HepG2 (cell line): ENCODE results near the gene LONP1. TPM values are rescaled to one million over a fixed set of nuclear protein-coding genes. Genes with fewer than 3 reads are reported as not detected.
A peak's percentile ranks its signal among the peaks of the same experiment; 100 is the strongest.

Experiments used
- AGO1 ChIP-seq: fragments of 200-400 bp; formaldehyde crosslinking; IDR thresholded peaks from 2 replicates; pipeline ENCODE4 v1.6.1; 2017; ENCODE audit warnings: mild to moderate bottlenecking, low read depth, low read length, moderate library complexity; ENCODE audit not compliant: poor library complexity, severe bottlenecking
- FOXP1 ChIP-seq, 2 experiments: fragments of 450-650 bp in 1 of 2; IDR thresholded peaks; 2 replicates each; pipeline ENCODE4 v1.6.1; 2017 to 2018; ENCODE audit warnings: antibody characterized with exemption in 1 of 2
- HNF1A ChIP-seq, 2 experiments: sonication (generic) in 1 of 2; formaldehyde crosslinking in 1 of 2; IDR thresholded peaks; 2 replicates each; pipeline versions ENCODE4 v1.4.0 to v1.6.1; 2016 to 2020; ENCODE audit warnings: borderline replicate concordance in 1 of 2, low read depth in 1 of 2, mild to moderate bottlenecking in 1 of 2, missing genetic modification reagents in 1 of 2
- MEF2D ChIP-seq: sonication (generic); formaldehyde crosslinking; IDR thresholded peaks from 2 replicates; pipeline ENCODE4 v1.5.1; 2020; ENCODE audit warnings: mild to moderate bottlenecking, missing genetic modification reagents
- MYC ChIP-seq: sonication (generic); formaldehyde crosslinking; IDR thresholded peaks from 2 replicates; pipeline ENCODE4 v1.9.0; 2021; ENCODE audit warnings: missing genetic modification reagents, borderline replicate concordance
- REPIN1 ChIP-seq: sonication (generic); formaldehyde crosslinking; IDR thresholded peaks from 2 replicates; pipeline ENCODE4 v1.8.0; 2022; ENCODE audit warnings: missing genetic modification reagents, low read depth, mild to moderate bottlenecking, borderline replicate concordance
- SNAPC5 ChIP-seq: sonication (generic); formaldehyde crosslinking; IDR thresholded peaks from 2 replicates; pipeline ENCODE4 v1.8.1; 2023; ENCODE audit warnings: mild to moderate bottlenecking, missing genetic modification reagents, borderline replicate concordance
- SRSF9 ChIP-seq: fragments of 200-400 bp; formaldehyde crosslinking; IDR thresholded peaks from 2 replicates; pipeline ENCODE4 v1.6.1; 2018; ENCODE audit warnings: borderline replicate concordance, mild to moderate bottlenecking, low read depth, low read length; ENCODE audit not compliant: insufficient read depth, poor library complexity, severe bottlenecking
- TFDP1 ChIP-seq: IDR thresholded peaks from 2 replicates; pipeline ENCODE4 v1.6.1; 2016; ENCODE audit warnings: missing compliant biosample characterization, missing genetic modification reagents, borderline replicate concordance
- ZBTB46 ChIP-seq: sonication (generic); formaldehyde crosslinking; IDR thresholded peaks from 2 replicates; pipeline ENCODE4 v1.4.0; 2020; ENCODE audit warnings: mild to moderate bottlenecking, missing genetic modification reagents, borderline replicate concordance
- ZHX1 ChIP-seq: sonication (generic); formaldehyde crosslinking; IDR thresholded peaks from 2 replicates; pipeline ENCODE4 v1.8.1; 2022; ENCODE audit warnings: low read depth, mild to moderate bottlenecking, missing genetic modification reagents
- ZNF205 ChIP-seq: IDR thresholded peaks from 2 replicates; pipeline ENCODE4 v1.6.1; 2018; ENCODE audit warnings: missing biosample characterization, missing genetic modification reagents
- ZNF576 ChIP-seq: sonication (generic); formaldehyde crosslinking; IDR thresholded peaks from 2 replicates; pipeline ENCODE4 v1.4.0; 2020; ENCODE audit warnings: mild to moderate bottlenecking, missing genetic modification reagents
- ZNF747 ChIP-seq: sonication (generic); formaldehyde crosslinking; IDR thresholded peaks from 2 replicates; pipeline ENCODE4 v1.8.1; 2023; ENCODE audit warnings: missing genetic modification reagents, mild to moderate bottlenecking, borderline replicate concordance
- polyA plus RNA-seq, 8 experiments: library from polyadenylated mRNA; depleted of rRNA in 3 of 8; stranded (reverse) in 7 of 8; unstranded in 1 of 8; fragments of >200 nt; fragmentation: Illumina TruSeq in 4 of 8; extraction: Trizol in 4 of 8; gene quantifications; 2 replicates each; pipeline versions ENCODE4 v1.2.1 to v1.2.3, GENCODE V29; 2011 to 2016; ENCODE audit warnings: low read depth in 4 of 8, missing spikeins in 1 of 8, mixed read lengths in 1 of 8; ENCODE audit not compliant: insufficient read depth in 1 of 8
- total RNA-seq, 5 experiments: library from RNA; depleted of rRNA; stranded (reverse); fragments of >200 nt; fragmentation: Illumina TruSeq; extraction: Trizol; gene quantifications; 2 replicates each; pipeline ENCODE4 v1.2.3, GENCODE V29; 2016; ENCODE audit warnings: low read depth in 1 of 5

LONP1 gene
- total and polyA plus RNA-seq, 2 of the 13 experiments (the other 11 are each of a cell fraction or from before 2014, with no cell fraction given) = 59.5 to 76.8 TPM

GRCh38 chr19:5680437-5681368, 39.2 kb downstream of the LONP1 start, which contains the start of the genes HSD11B1L and MICOS13 (continued):
- TF ChIP-seq TFDP1 (no peak), ZNF576 (CRISPR knock-in tag) (0 out of 2 replicates have a peak, but pooled peaks have one; percentile 6), SRSF9 (no peak), MEF2D (no peak; the same call in 1 of the 2 replicates), ZNF205 (CRISPR knock-in tag) (no peak), ZBTB46 (CRISPR knock-in tag) (no peak), SNAPC5 (CRISPR knock-in tag) (no peak), REPIN1 (CRISPR knock-in tag) (no peak), HNF1A (IDR thresholded peaks at IDR 0.05; ENCODE audit: low read depth) (peak; percentile 59), HNF1A (CRISPR knock-in tag; IDR thresholded peaks at IDR 0.05; ENCODE audit: borderline replicate concordance) (peak; percentile 69; the same call in 1 of the 2 replicates), ZNF747 (CRISPR knock-in tag) (peak; percentile 24; the same call in 1 of the 2 replicates), ZHX1 (CRISPR knock-in tag) (peak; percentile 92; the same call in 1 of the 2 replicates), MYC (peak; percentile 81; the same call in 1 of the 2 replicates), AGO1 (peak; percentile 91), FOXP1 (IDR thresholded peaks at IDR 0.05) (no peak), FOXP1 (CRISPR knock-in tag; IDR thresholded peaks at IDR 0.05) (no peak)
